Measurements from ENCODE around the gene HS1BP3. TPM values are rescaled to one million over a fixed set of nuclear protein-coding genes. Genes with fewer than 3 reads are reported as not detected.

Gene HS1BP3
- total and polyA plus RNA-seq, 2 of the 13 experiments (the other 11 are each of a cell fraction or from before 2014, with no cell fraction given) = 15.2 to 22.0 TPM

DNA sequence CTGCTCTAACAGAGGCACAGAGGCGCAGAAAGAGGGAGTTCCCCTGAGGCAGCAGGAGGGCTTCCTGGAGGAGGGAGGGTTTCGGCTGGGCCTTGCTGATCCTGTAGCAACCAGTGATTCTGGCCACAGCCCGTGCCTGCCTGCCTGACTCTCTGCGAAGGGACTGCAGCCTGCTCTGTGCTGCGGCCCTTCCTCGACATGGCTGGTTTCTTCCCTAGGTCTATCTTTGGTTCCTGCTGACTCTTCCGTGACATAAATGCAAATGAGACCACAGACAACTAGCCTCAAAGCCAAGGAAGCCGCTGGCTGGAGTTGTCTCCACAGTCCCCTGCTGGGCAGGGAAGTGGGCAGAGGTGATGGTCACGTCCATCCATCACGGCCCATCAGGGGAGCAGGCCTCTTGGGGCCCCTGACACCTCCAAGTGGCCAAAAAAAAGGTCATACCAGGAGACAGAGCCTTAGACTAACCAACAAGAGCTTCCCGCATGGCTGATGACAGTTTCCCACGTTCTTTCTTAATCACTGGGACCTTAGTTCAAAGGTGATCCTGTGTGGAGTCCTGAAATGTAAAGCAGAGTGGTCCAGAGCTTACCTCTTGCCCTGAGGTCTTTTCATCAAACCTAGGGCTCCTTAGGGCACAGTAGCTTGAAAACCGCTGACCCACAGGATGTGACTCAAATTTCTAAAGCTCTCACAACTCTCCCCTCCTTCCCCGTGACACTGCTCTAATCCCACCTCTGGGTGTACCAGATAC, 55.3 kb downstream of the HS1BP3 start (continued):
- TF ChIP-seq, protein P1, sequence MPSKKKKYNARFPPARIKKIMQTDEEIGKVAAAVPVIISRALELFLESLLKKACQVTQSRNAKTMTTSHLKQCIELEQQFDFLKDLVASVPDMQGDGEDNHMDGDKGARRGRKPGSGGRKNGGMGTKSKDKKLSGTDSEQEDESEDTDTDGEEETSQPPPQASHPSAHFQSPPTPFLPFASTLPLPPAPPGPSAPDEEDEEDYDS (CRISPR knock-in tag; IDR thresholded peaks at IDR 0.05) = no peak
- no peak for TF ChIP-seq ZNF883 (CRISPR knock-in tag; IDR thresholded peaks at IDR 0.05; ENCODE audit: not compliant biosample characterization)
- TF ChIP-seq MED8 (CRISPR knock-in tag; IDR thresholded peaks at IDR 0.05; ENCODE audit: insufficient replicate concordance) = no peak
- no peak for TF ChIP-seq SMARCC2 (IDR thresholded peaks at IDR 0.05)
- TF ChIP-seq, protein P2, sequence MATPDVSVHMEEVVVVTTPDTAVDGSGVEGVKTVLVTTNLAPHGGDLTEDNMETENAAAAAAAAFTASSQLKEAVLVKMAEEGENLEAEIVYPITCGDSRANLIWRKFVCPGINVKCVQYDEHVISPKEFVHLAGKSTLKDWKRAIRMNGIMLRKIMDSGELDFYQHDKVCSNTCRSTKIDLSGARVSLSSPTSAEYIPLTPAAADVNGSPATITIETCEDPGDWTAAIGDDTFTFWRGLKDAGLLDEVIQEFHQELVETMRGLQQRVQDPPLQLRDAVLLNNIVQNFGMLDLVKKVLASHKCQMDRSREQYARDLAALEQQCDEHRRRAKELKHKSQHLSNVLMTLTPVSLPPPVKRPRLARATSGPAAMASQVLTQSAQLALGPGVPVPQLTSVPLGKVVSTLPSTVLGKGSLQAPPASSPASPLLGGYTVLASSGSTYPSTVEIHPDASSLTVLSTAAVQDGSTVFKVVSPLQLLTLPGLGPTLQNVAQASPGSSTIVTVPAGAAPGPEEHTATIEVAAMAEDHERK (CRISPR knock-in tag; IDR thresholded peaks at IDR 0.05; ENCODE audit: low read depth) = no peak
- TF ChIP-seq TCF12 (IDR thresholded peaks at IDR 0.05) = no peak
- 0 out of 2 replicates have a peak, but pooled peaks have one; percentile 49 for TF ChIP-seq TCF12 (CRISPR knock-in tag; IDR thresholded peaks at IDR 0.05)
- peak; percentile 71 for TF ChIP-seq GATAD2A (CRISPR knock-in tag; IDR thresholded peaks at IDR 0.05)
- no peak for TF ChIP-seq ZNF782 (CRISPR knock-in tag; IDR thresholded peaks at IDR 0.05; ENCODE audit: borderline replicate concordance)
- TF ChIP-seq, protein P3, sequence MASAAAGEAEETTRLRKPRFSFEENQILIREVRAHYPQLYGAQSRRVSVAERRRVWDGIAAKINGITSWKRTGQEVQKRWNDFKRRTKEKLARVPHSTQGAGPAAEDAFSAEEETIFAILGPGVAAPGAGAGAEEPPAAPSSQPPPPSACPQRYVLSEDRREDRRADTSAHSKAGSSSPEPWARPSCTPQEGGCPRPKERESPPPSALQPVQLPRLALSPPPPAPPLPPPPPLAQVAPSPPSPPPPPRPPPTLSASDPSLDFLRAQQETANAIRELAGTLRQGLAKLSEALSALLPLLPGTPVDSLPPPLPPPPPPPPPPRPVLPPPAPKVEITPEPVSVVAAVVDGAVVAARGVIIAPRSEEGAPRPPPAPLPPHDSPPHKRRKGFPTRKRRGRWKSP (CRISPR knock-in tag; IDR thresholded peaks at IDR 0.05) = peak; percentile 34; the same call in 1 of the 2 replicates
- TF ChIP-seq ZNF556 (CRISPR knock-in tag; IDR thresholded peaks at IDR 0.05; ENCODE audit: borderline replicate concordance) = no peak
- TF ChIP-seq ZNF264 (CRISPR knock-in tag; IDR thresholded peaks at IDR 0.05) = no peak
- no peak for TF ChIP-seq ZSCAN12 (CRISPR knock-in tag; IDR thresholded peaks at IDR 0.05)
- TF ChIP-seq, protein P4, sequence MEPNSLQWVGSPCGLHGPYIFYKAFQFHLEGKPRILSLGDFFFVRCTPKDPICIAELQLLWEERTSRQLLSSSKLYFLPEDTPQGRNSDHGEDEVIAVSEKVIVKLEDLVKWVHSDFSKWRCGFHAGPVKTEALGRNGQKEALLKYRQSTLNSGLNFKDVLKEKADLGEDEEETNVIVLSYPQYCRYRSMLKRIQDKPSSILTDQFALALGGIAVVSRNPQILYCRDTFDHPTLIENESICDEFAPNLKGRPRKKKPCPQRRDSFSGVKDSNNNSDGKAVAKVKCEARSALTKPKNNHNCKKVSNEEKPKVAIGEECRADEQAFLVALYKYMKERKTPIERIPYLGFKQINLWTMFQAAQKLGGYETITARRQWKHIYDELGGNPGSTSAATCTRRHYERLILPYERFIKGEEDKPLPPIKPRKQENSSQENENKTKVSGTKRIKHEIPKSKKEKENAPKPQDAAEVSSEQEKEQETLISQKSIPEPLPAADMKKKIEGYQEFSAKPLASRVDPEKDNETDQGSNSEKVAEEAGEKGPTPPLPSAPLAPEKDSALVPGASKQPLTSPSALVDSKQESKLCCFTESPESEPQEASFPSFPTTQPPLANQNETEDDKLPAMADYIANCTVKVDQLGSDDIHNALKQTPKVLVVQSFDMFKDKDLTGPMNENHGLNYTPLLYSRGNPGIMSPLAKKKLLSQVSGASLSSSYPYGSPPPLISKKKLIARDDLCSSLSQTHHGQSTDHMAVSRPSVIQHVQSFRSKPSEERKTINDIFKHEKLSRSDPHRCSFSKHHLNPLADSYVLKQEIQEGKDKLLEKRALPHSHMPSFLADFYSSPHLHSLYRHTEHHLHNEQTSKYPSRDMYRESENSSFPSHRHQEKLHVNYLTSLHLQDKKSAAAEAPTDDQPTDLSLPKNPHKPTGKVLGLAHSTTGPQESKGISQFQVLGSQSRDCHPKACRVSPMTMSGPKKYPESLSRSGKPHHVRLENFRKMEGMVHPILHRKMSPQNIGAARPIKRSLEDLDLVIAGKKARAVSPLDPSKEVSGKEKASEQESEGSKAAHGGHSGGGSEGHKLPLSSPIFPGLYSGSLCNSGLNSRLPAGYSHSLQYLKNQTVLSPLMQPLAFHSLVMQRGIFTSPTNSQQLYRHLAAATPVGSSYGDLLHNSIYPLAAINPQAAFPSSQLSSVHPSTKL (CRISPR knock-in tag; IDR thresholded peaks at IDR 0.05) = no peak
- TF ChIP-seq, protein P5, sequence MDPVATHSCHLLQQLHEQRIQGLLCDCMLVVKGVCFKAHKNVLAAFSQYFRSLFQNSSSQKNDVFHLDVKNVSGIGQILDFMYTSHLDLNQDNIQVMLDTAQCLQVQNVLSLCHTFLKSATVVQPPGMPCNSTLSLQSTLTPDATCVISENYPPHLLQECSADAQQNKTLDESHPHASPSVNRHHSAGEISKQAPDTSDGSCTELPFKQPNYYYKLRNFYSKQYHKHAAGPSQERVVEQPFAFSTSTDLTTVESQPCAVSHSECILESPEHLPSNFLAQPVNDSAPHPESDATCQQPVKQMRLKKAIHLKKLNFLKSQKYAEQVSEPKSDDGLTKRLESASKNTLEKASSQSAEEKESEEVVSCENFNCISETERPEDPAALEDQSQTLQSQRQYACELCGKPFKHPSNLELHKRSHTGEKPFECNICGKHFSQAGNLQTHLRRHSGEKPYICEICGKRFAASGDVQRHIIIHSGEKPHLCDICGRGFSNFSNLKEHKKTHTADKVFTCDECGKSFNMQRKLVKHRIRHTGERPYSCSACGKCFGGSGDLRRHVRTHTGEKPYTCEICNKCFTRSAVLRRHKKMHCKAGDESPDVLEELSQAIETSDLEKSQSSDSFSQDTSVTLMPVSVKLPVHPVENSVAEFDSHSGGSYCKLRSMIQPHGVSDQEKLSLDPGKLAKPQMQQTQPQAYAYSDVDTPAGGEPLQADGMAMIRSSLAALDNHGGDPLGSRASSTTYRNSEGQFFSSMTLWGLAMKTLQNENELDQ (CRISPR knock-in tag; IDR thresholded peaks at IDR 0.05; ENCODE audit: borderline replicate concordance) = no peak
- TF ChIP-seq STAG1 (CRISPR knock-in tag; IDR thresholded peaks at IDR 0.05) = no peak
- peak; percentile 74; the same call in 1 of the 2 replicates for TF ChIP-seq RXRB (CRISPR knock-in tag; IDR thresholded peaks at IDR 0.05; ENCODE audit: borderline replicate concordance)
- TF ChIP-seq DR1 (CRISPR knock-in tag; IDR thresholded peaks at IDR 0.05) = no peak
- TF ChIP-seq, protein P6, sequence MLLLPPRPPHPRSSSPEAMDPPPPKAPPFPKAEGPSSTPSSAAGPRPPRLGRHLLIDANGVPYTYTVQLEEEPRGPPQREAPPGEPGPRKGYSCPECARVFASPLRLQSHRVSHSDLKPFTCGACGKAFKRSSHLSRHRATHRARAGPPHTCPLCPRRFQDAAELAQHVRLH (CRISPR knock-in tag; IDR thresholded peaks at IDR 0.05; ENCODE audit: borderline replicate concordance, low read depth) = no peak
- no peak for TF ChIP-seq NFYC (CRISPR knock-in tag; IDR thresholded peaks at IDR 0.05)
- TF ChIP-seq ZNF709 (CRISPR knock-in tag; IDR thresholded peaks at IDR 0.05) = no peak

Data from HepG2 (cell line).